Embryonic facial prominence (tissue), 1 donor: ENCODE measurements around the gene PPP2R2D.

ENCODE experiments used
- DNase-seq: peaks from one replicate; pipeline ENCODE4 v3.0.0-alpha.2; 2016; ENCODE audit errors: extremely low spot score

Gene PPP2R2D

GRCh38 chr10:131928248-131929095 lies 27.7 kb downstream of the PPP2R2D start:
- DNase-seq, result no peak

- no peak for DNase-seq
Measured at GRCh38 chr10:131929122-131929845, 28.5 kb downstream of the PPP2R2D start.

DNA sequence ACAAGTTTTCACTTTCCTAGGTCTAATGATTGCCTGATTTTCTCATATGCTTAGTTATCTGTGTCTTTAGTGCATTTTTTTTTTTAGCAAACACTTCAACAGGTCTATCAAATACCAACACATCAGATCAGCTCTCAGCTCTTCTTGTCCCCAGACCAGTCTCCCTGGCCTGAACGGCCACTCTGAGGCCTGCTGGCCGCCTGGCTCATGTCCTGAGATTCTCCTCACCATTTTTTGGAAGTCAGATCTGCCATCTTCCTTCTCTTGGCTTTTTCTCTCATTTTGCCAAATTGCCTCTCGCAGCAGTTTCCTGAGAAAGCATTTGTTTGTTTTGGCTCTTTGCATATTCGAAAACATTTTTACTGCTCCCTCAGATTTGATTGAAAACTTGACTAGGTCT lies 29.3 kb downstream of the PPP2R2D start:
- no peak for DNase-seq

DNA sequence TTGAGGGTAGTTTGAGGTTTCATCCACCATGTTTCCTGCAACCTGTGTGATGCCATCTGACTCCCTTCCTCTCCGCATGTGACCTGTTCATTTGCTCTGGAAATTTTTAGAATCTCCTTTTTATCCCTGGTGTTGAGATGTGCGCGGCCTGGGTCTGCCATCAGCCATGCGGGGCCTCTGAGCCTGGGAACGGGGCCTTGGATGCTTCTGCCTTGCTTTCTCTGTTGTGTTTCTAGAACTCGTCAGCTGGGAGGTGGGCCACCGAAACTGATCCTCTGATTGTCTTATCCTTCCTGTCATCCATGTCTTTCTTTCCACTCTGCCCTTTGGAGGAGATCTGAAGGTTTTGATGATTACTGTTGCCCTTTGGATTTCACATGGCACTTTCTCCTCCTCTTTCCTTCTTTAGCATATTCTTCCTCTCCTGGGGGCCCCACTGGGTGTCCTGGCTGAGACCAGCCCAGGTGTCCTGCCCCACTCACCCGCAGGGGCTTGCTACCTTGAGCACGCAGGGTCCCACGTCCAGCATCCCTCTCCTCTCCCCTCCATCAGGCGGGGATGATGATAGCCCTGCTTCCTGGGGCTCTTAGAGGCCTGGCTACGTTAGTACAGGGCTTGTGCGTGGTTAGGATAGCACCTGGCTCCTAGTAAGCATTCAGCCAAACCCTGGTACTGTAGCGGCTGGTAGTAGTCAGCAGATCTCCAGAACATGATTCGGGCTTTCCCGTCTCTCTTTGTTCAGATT lies 29.9 kb downstream of the PPP2R2D start:
- DNase-seq, result no peak

- no peak for DNase-seq
Measured at GRCh38 chr10:131931981-131932380, 31.2 kb downstream of the PPP2R2D start.

DNA sequence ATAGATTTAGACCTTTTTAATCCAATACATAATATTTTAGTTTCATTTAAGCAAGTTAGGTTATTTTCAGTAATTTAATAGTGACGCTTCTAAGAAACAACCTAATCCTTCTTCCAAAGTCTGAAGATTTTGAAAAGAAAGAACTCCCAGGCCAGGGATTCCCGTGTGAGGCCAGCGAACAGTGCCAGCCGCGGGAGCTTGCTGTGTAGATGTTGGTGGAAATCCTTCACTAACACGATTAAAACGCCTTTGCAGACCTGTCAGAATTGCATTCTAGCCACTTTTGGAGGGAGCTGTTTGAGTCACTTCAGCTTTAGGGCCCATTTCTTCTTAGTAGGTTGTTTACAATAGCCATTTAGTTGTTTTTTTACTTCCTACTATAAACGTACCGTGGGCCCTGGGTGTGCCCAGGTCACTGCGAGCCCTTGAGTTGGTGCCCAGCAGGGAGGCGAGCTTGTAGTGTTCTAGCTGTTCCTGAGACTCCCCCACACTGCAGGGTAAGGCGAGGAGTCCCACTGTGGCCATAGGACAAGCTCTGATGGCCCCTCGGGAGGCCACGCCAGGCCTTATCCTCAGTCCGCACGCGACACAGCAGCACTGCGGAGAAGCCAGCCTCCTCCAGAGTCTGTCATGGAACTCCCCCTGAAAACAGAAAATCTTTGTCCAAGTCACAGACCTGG lies 32.3 kb downstream of the PPP2R2D start:
- DNase-seq, result no peak

DNA sequence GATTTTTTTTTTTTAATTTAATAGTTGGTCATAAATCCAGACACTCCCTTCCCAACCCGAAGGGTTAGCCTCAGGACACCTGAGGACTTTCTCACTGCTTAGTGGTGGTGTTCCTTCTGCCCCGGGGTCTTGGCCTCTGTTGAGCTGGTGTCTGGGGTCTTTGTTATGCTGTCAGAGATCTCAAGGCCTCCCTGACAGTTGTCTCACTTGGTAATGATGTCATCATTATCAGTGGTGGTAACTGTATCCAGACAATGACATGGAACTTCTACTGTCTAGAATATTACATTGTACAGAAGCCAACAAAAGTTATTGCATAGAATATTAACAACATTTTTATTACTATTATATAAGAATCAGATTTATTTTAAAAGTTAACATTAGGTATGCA lies 32.9 kb downstream of the PPP2R2D start:
- no peak for DNase-seq

DNA sequence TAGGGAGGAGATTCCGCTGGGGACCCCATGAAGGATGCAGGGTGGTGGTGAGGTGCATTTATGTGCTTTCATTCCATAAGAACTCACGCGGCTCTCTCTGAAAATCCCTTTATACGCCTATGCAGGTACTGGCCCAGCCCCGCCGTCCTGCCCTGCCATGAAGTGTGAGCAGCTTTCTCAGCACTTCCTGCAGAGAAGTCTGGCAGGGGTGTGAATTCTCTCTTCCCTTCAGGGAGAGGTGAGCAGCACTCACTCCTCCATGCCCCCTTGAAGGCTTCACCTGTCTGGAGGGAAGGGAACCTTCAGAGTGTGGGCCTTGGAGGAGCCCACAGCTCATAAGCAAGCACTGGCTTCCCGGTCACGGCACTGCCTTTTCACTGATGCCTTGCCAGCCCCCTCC lies 34.0 kb downstream of the PPP2R2D start:
- DNase-seq, result no peak

DNA sequence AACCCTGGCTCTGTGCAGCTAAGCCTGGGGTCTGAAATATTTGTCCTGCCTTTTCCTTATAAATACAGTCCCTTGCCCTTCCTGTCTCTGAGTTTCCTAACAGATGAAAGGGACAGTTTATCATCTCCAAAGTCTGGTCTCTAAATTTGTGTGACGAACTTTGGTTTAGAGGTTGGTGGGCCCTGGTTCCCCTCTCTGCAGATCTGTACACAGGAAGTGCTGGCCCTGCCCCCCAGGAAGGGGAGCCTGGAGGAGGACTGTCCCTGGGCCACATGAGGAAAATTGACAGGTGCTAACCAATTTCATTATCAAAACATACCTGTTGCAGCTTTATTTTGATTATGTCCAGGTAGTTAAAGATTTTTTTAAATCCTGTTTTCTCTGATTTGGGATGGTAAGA lies 34.5 kb downstream of the PPP2R2D start:
- DNase-seq, result no peak

DNA sequence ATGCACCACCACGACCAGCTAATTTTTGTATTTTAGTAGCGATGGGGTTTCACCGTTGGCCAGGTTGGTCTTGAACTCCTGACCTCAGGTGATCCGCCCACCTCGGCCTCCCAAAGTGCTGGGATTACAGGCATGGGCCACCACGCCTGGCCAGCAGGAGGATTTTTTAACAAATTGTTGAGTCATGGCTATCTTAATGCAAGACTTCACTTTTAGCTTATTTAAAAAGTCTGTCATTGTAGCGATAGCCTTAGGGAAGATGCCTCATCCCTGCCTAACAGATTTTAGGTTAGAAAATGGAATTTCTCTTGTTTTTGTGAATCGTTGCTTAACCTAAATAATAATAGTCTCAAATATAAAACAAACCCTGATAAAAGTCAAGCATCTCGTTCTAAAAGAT lies 35.5 kb downstream of the PPP2R2D start:
- no peak for DNase-seq

DNA sequence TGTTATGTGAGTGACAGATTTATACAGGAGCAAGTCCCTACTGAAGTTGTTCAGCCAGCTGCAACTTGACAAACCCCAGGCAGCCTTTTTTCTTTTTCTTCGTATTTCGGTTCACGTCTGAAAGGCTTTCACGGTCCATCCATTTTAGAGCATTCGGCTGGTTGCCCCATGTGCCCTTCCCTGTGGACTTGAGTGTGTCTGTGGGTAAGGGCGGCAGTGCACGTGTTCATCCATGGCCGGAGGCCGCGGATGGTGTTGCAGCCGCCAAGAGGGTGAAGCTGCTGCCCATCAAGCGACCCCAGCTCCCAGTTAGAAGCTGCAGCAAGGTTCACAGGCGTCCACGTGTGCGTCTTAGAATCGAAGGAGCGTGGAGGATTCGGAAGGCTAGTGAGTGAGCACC lies 35.9 kb downstream of the PPP2R2D start:
- no peak for DNase-seq

GRCh38 chr10:131937836-131938235 lies 37.0 kb downstream of the PPP2R2D start:
- DNase-seq, result no peak

GRCh38 chr10:131938681-131939080 lies 37.9 kb downstream of the PPP2R2D start:
- DNase-seq, result no peak

DNA sequence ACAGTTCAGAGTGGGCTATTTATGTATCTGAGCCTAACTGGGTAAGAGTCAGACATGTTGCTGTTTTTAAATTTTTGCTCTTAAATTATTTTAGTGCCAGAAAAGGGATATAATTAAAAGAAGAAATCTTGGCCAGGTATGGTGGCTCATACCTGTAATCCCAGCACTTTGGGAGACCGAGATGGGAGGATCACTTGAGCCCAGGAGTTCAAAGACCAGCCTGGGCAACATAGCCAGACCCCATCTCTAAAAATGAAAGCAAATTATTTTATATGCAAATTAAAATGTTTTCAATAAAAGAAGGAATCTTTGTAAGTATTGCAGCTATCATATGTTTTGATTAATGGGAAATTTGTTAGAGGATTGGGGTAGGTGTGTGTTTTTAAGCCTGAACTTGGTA lies 41.6 kb downstream of the PPP2R2D start:
- DNase-seq, result no peak

GRCh38 chr10:131943021-131943814 lies 42.4 kb downstream of the PPP2R2D start:
- no peak for DNase-seq

- no peak for DNase-seq
Measured at GRCh38 chr10:131944412-131944811, 43.6 kb downstream of the PPP2R2D start.

GRCh38 chr10:131944976-131945695 lies 44.3 kb downstream of the PPP2R2D start:
- DNase-seq, result no peak

DNA sequence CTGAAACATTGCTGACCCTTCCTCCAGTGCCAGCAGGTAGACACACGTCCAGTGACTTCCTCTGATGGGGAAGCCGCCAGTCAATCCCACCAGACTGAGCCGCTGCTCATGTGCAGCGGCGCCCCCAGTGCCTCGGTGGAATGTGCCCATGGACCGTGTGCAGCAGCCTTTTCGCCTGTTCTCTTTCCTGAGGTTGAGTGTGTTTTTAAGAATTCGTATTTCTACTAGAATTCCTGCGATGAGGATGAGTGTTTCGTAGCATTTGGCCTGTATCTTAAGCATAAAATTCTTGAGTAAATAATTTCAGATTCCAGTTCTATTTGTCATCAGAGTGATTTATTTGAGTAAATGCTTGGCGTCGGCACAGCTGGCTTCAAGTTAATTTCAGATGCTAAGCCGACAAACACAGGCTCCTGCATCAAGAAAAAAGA lies 45.5 kb downstream of the PPP2R2D start:
- DNase-seq, result no peak

DNA sequence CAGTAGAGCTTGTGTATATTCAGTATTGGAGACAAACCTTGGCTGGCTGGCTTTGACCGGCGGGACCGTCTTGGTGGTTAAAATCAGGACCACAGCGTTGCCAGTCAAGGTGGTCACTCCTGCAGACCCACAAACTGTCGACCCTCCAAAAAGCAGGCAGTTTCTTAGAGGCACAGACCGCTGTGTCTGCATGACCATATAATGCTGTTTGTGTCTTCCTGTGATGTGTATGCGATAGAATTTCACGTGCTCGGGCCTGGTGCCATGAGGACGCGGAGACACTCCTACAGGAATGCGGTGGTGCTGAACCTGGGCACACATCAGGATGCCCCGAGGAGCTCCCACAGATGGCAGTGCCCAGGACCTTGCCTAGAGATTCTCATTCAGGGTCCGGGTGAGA lies 46.1 kb downstream of the PPP2R2D start:
- DNase-seq, result no peak

GRCh38 chr10:131947631-131948347 lies 47.0 kb downstream of the PPP2R2D start:
- DNase-seq, result no peak
